NB4 (cell line): ENCODE data around the gene VAC14.

Source experiments
- CTCF ChIP-seq: IDR thresholded peaks from one replicate; pipeline ENCODE4 v1.5.1; 2012; ENCODE audit warnings: low read depth, low read length
- MAX ChIP-seq: IDR thresholded peaks from 2 replicates; pipeline ENCODE4 v1.6.1; 2011; ENCODE audit warnings: low read depth, low read length
- MYC ChIP-seq: IDR thresholded peaks from 2 replicates; pipeline ENCODE4 v1.6.1; 2011; ENCODE audit warnings: low read depth, low read length
- POLR2A ChIP-seq: IDR thresholded peaks from 2 replicates; pipeline ENCODE4 v1.6.1; 2011; ENCODE audit warnings: mild to moderate bottlenecking; ENCODE audit not compliant: insufficient read length; ENCODE audit errors: extremely low read depth

- TF ChIP-seq CTCF: no peak
- peak; percentile 23 for TF ChIP-seq POLR2A
- TF ChIP-seq MAX: peak; percentile 89
- peak; percentile 56 for TF ChIP-seq MYC
These were observed 54.8 kb downstream of the VAC14 start for GRCh38 chr16:70746040-70746707.
